Activated T-cell treated with anti-CD3 and anti-CD28 coated beads, Interleukin-2, amount 50 U/mL, for 48 hours (primary cell): ENCODE measurements around the gene CLDN16.

Experiments used
- DNase-seq, 2 experiments: peaks; one replicate each; pipeline ENCODE4 v3.0.0-alpha.2; 2020

Gene CLDN16

DNA sequence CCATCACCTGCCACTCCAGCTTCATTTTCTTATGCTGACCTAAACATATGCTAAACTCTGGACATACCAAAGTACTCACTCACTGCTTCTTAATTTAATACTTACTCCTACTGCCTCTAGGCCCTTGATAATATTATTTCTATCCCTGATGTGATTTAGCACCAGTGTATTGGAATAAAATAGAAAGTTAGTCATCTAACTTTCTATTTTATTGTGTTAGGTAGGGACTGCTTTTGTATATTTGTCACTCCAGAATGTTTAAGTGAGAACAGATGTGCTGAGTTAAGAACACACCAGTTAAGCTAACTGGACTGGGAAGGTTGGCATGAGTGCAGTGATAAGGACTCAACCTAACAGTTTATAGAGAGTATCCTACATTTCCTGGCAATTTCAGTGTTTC is 6.5 kb upstream of the CLDN16 start:
- no peak for DNase-seq

DNA sequence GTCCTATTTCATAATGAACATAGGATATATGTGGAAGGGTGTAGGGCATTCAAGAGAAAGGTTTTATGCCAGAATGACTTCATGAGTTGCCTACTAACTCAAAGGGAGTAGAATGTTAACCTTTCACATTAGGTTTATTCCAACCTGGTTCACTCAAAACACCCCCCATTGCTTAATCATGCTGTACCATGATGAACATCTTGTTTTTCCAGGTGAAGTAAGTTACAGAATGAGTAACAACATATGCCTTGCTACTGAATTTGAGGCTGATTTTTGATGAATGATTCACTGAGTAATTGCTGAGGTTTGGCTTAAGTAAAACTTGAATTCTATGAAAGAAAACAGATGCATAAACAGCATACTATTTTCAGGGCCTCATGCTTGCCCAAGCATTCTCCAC is 5.9 kb upstream of the CLDN16 start:
- DNase-seq: no peak

DNA sequence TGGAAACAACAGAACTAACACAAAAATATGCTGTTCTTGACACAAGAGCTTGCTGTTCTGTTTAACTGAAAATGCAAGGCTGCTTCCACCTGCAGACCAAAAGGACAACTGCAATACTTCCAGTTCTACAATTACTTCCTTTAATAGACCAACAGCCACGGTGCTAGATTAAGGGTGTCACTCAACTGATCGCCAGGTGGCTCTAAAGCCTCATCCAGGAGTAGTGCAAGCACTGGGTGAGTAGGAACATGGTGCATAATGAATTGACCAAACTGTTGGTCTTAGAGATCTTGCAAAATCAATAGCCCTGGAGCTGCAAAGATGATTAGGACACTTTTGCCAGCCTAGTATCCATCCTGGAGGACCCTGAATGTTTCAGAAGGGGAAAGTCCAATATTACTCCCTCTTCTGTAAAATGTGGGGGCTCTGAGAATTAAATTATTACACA is 3.6 kb upstream of the CLDN16 start:
- peak in 1 of 2 experiments; percentile 20 for DNase-seq

DNA sequence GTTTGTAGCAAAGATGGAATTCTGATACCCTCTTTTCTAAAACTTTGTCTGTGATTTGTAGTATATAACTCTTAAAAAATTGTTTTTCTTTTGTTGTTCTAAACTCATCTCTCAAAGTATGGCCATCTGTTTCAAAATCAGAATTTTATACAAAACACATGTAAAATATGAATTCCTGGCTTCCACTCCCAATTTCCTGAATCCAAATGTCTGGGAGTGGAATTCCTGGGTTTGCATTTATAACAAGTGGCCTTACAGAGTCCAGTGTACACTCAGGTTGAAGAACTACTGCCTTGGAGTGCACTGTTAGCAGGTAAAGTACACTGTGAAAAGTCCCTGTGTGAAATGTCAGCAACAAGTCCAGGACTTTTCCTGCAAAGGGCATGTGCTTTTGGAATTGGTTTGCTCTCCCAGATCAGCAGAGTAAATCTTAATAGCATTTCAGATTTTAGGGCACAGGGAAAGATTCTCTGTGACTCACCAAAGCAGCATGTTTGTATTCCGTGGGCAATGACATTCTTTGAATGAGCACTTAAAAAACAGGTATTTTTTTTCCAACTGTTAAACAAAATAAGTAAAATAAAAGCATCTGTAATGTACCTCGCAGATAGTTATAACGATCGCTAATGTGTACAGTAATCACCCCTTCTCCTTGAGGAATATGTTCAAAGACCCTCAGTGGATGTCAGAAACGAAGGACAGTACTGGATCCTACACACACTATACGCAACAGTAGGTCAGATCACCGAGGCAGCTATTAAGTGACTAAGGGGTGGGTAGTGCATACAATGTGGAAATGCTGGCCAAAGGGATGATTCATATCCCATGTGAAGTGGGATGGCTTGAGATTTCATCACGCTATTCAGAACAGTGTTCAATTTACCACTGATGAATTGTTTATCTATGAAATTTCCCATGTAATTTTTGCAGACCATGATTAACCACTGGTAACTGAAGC is 2.0 kb upstream of the CLDN16 start:
- no peak for DNase-seq

DNA sequence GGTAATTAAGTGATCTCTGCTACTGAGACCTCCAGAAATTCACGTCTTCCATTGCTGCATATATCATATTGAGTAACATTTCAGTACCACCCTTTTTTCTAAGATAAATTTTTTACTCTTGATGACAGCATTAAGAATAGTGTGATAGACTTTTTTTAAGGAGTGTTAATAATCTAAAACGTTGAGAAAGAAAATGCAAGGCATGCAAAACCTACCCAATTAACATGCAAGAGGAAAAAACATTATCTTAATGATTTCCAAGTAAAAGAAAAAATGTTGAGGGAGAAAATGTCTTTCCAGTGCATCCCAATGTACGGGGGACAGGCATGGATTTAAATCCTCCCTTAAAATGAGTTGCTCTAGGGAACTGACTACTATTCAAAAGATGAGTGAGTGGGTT is 740 bp downstream of the CLDN16 start:
- DNase-seq: no peak

DNA sequence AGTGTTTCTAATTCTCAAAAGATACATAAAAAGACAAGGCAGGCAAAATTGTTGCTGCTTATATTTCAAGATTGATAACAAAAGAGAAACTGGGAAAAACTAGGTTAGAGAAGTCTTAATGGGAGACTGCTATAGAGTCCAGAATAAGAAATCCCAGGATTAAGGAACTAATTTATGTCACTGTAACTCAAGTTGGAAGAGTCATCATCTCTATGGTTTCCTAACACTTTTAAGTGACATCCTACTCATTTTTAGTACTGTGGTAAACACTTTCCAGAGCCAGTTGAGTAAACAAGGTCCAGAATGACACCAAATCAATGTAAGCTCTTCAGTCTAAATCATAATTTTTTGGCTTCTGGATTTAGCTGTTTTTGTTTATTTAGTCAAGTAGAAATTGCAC is 8.0 kb downstream of the CLDN16 start:
- no peak for DNase-seq

DNA sequence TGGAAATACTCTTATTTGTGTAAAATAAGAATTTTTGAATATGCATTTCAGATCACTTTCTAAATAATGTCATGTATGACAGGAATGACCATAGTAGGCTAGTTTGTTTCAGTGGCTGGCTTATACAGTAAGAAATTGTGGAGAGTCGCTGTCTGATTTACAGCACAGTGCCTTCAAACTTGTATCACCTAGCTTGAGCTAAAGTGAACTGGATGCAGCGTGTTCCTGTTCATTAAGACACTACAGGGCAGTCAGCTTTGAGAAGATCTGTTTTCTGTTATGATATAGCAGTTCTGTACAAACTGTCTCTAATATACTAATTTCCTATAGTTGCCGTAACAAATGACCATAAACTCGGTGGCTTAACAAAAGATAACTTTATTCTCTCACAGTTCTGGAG is 9.9 kb downstream of the CLDN16 start:
- DNase-seq: no peak

DNA sequence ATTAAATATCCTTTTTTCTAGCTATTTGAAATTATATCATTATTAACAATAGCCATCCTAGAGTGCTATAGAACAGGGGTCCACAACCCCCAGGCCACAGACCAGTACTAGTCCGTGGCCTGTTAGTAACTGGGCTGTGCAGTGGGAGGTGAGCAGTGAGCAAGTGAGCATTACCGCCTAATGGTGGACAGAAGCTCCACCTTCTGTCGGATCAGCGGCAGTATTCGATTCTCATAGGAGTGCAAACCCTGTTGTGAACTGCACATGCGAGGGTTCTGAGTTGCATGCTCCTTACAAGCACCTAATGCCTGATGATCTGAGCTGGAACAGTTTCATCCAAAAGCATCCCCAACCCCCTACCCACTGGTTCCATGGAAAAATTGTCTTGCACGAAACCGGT is 11.7 kb downstream of the CLDN16 start:
- DNase-seq: no peak

DNA sequence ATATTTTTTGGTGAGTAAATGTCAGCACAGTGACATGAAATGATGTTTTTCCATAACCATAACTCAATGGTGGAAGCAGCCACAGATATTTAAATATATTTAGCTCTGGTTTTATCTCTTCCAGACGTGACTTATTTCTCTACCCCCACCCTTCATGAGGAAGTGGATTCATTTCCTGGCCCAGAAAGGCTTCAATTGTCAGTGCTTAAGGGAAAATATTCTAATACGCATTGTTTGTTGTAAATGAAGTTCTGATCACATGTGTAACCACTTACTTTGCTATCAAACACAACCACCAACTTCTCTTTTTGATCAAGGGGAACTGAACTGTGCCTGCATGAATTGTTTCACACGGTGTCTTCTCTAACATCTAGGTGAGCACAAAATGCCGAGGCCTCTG is 14.0 kb downstream of the CLDN16 start:
- DNase-seq: no peak

DNA sequence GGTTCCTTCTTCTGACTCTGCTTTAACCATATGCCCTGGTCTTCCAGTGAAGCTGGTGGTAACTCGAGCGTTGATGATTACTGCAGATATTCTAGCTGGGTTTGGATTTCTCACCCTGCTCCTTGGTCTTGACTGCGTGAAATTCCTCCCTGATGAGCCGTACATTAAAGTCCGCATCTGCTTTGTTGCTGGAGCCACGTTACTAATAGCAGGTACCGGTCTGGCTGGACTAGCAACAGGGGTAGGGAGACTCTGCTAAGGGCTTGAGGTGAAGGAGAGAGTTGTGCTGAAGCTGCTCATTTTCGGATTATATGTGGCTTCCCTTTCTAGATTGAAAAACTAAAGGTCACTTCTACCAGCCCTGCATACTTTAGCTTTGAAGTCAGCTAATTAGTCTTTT is 16.8 kb downstream of the CLDN16 start:
- DNase-seq: no peak

DNA sequence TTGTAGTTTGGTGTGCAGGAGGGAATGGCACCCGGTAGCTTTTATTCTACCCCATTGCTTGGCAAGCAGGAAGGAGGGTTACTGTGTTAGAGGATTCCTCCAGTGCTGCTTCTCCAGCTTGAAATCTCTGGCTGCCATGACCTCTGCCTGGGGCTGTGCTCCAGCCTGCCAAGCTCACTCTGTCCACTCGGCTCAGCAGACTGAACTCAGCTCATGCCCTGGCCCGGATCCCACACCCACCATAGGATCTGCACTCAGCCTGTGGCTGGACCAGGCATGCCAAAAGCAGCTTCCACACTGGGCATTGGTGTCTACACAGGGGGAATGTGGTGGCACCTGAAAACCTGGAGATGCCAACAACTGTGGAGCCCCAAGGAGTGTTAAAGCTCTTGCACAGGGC is 26.3 kb downstream of the CLDN16 start:
- DNase-seq: no peak

DNA sequence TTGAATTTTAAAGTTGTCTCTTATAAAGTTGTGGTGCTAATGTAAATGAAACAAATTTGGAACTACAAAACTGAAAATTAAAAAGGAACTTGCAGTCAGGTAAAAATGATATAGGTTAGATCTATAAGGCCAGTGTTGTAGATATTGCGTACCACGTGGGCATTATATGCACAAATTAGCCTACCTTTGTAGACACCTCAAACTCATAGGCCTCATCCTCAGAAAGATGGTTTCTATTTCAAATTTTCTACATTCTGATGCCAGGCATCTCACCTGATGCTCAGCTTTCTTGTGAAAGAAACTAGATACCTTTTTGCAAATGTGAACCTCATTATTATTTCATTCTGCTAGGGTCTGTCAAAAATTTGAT is 36.1 kb downstream of the CLDN16 start:
- no peak for DNase-seq

DNA sequence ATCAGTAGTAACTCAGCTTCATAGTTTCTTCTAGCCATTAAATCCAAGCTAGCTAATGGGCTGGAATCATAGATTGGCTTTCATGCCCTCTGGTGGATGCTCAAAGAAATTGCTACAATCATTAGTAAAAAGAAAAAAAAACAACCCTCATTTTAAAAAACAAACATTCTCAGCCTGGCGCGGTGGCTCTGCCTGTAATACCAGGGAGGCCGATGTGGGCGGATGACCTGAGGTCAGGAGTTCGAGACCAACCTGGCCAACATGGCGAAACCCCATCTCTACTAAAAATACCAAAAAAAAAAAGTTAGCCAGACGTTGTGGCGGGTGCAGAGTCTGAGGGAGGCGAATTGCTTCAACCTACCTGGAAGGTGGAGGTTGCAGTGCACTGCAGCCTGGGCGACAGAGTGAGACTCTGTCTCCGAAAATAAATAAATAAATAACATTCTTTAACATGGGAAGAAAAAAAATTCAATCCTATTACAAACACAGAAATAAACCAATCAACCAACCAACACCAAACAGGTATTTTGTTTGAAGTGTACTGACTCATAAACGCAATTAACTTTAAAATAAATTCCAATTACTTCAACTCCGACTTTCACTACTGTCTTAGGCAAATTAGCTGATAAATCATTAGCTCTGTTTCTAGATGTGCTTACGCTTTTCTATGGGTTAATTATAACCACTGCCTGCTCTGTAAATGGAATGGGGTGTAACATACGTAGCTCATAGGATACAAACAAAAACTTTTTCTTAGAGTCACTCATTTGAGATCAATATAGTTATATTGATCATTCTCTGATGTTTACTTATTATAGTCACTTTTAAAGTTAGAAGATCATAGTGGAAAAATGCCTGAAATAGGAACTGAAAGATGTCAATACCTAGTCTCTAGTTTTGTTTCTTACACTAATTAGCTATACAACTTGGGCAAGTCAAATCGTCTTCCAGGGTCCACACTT is 36.8 kb downstream of the CLDN16 start:
- peak; percentile 59 to 61 for DNase-seq

DNA sequence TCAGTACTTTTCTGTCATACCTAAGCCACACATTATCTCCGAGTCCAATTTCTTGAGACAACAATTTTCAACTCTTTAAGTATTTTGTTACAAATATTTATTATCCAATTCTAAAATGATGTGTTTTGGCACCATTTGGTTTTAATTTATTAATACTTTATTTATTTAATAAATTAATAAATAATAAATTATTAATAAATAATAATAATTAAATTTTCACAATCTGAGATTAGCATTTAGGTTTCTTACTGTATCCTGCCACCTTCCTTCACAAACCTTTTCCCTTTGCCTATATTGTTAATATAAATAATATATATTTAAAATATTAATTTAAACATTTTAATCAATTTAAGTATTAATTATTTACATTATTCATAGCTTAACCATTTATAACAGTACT is 37.9 kb downstream of the CLDN16 start:
- DNase-seq: no peak

DNA sequence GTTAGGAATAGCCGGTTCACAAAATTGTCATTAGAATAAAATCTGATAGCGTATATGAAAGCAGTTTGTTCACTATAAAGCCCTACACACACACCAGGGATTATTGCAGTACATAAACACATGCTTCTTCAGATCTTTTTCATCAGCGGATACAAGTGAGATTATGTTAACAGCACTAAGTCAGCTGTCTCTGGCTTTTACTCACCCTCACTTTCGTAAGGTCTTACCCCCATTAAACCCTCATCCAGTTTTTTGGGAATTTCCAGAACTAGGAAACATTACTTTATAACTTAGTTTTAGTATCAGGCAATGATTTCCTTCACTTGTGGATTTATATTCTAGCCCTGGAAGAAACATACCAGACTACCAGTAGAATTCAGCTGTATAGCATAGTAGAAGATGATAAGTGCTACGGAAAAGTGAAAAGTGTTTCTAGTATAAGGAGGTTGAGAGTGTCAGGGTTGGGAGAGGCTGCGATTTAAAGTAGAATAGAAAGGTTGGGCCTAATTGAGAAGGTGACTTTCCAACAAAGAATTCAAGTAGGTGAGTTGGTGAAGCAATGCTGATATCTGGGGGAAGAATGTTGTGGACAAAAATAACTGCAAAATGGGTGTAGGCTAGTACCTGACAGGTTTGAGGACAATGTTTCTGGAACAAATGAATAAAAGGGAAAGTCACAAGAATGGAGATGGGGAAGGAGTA is 39.0 kb downstream of the CLDN16 start:
- DNase-seq: no peak

DNA sequence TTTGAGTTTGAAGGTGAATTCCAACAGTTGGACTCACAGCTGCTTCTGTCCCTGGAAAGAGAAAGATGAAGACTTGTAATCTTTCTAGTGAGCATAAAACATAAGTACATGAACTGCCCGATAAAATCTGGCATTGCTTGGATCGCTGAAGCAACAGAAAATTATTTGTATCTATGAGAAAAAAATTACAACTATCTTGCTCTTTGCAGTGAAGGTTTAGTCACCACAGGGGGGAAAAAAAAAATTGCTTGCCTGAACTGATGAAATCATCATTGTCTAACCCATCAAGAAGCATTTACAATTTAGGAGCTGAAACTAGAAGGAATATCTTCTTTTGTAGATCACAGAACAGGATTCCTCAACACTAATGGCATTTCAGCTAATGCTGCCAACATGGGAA is 41.7 kb downstream of the CLDN16 start:
- no peak for DNase-seq

DNA sequence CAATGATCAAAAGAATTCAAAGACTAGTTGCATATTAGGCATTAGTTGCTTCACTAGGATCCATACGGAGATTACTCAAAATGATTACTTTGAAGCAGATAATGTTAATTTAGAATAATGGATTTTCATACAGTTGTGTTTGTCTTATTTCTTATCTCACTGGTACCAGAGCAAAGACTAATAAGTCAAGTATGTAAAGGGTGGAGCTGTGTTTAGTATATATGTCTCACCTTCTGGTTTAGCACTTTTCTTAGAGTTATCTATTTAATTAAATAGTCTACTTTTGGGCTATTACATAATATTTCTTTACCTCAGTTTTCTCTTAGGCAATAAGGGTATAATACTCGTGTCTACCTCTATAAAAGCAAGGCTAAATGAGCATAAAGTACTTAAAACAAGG is 42.9 kb downstream of the CLDN16 start:
- no peak for DNase-seq

DNA sequence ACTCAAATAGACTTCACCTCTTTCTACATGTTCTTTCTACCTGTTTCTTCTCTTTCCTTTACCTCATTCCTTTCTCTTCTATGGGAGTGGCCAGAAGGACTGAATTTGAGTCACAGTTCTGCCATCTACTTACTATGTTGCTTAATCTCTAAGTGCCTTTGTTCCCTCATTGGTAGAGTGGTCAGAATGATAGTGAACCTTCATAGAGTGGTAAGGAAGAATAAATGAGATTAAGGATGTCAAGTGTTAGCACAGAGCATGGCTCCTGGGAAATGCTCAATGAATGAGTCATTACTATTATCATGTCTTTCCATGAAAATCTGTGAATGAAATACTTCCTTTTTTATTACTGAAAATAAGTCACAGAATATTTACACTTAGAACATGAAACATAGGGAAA is 44.3 kb downstream of the CLDN16 start:
- DNase-seq: no peak

DNA sequence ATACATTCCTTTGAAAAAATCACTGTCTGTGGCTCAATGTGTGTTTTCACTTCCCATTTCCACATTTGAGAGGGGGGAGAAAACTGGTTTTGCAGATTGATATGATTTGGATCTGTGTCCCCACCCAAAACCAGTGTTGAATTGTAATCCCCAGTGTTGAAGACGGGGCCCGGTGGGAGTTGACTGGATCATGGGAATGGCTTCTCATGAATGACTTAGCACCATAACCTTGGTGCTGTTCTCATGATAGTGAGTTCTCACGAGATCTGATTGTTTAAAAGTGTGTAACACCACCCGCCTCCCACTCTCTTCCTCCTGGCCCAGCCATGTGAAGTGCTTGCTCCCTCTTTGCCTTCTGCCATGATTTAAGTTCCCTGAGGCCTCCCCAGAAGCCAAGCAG is 45.7 kb downstream of the CLDN16 start:
- DNase-seq: no peak

DNA sequence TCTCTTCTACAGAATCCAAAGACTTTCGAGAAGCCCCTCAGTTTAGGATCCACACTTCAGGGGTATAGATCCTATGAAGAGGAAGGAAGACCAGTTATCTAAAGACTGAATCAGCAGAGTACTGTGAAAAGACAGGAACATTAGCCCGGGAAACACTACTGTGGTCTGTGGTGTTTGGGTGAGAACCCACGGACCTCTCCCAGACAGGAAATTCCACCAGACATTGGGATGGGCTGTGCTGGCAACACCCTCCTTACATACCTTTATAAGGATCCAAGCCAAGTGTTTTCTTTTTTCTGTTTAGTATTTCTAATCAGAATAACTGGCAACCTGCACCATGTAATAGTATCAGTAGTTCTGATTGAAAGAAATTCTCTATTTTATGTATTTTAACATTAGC is 47.7 kb downstream of the CLDN16 start:
- DNase-seq: no peak

DNA sequence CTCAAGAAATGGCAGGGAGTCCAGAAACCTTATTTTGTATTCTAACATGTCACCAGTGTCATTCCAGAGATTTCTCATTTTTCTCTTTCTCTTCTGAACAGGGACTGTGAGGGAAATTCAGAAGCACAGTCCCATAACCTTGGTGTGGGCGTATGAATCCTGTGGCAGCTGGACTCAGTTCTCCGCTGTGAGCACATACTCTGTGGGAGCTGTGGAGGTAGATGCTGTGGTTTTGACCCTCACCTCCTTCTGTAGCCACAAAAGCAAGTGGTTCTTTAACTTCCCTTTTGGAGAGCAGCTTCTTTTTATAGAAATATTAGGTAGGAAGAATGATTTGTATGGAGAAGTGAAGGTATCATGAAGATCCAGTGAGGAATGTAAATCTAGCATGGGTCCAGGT is 48.4 kb downstream of the CLDN16 start:
- no peak for DNase-seq

DNA sequence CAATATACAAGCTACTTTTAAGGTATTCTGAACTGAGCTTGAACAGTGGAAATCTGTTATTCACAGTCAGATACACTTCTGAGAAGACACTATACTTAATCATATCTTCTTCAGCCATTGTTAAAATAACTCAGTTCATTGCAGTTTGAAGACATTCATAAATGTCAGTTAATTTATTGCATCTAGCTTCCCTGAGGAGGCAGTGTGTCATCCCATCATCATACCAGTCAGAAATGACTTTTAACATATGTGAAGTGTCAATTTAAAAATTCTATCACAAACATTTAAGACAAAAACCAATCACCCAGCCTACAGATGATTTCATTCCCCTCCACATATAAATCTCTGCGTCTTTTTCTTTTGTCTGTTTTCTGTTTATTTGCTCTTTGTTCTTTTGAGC is 54.3 kb downstream of the CLDN16 start:
- no peak for DNase-seq

DNA sequence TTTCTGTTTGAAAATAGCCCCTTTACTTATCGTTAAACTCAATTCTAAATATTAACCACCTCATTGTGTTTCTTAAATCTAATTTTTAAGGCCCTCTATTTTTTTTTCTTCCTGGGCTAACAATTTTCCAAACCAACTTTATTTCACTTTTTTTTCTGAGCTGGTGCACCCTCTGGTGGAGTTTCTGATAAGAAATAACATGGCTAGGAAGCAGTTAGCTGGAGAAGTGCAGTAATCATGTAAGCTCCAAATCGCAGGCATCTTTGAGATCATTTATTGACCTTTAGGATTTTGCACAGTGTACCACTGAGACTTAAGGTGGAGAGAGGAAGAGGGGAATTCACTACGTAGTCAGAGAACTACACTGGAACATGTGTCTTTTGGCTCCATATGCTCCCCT is 55.3 kb downstream of the CLDN16 start:
- no peak for DNase-seq
